Keratinocyte (primary cell): Measurements from ENCODE around the gene TATDN2. TPM values are rescaled to one million over a fixed set of nuclear protein-coding genes. Genes with fewer than 3 reads are reported as not detected.

Experiments
- DNase-seq: peaks from one replicate; pipeline ENCODE4 v3.0.0-alpha.2; 2011; ENCODE audit warnings: low read depth, missing footprints, low spot score
- FAIRE-seq: peaks from 2 replicates; lab custom pipeline; 2011; peaks lifted over from hg19 to GRCh38; lab: Jason Lieb, UNC
- H2AFZ ChIP-seq: 2 replicates; pipeline ENCODE4 v1.6.0; 2012; ENCODE audit warnings: low read length, control low read depth, inconsistent platforms; ENCODE audit not compliant: control insufficient read depth
- H3K27ac ChIP-seq: 2 replicates; pipeline ENCODE4 v1.5.1; 2011; ENCODE audit warnings: low read length; ENCODE audit not compliant: control insufficient read depth, insufficient read depth
- H3K27me3 ChIP-seq: 3 replicates; pipeline ENCODE4 v1.6.0; 2011; ENCODE audit warnings: low read length; ENCODE audit not compliant: control insufficient read depth, insufficient read depth; ENCODE audit errors: extremely low read depth
- H3K36me3 ChIP-seq, 2 experiments: 2 replicates in 1 of 2; 3 replicates in 1 of 2; pipeline ENCODE4 v1.5.1; 2011; ENCODE audit warnings: low read length in 2 of 2, mild to moderate bottlenecking in 1 of 2; ENCODE audit not compliant: control insufficient read depth in 2 of 2, insufficient read depth in 2 of 2; ENCODE audit errors: extremely low read depth in 1 of 2
- H3K4me1 ChIP-seq: 3 replicates; pipeline ENCODE4 v1.5.1; 2011; ENCODE audit warnings: low read length; ENCODE audit not compliant: control insufficient read depth, insufficient read depth; ENCODE audit errors: extremely low read depth
- H3K4me2 ChIP-seq: 3 replicates; pipeline ENCODE4 v1.6.0; 2011; ENCODE audit warnings: low read depth, low read length; ENCODE audit not compliant: control insufficient read depth, insufficient read depth; ENCODE audit errors: extremely low read depth
- H3K4me3 ChIP-seq, 3 experiments: fragments of 200-600 bp in 1 of 3; sonication (generic) in 1 of 3; 2 replicates in 2 of 3; 3 replicates in 1 of 3; pipeline ENCODE4 v1.5.1; 2011 to 2016; ENCODE audit warnings: low read length in 3 of 3, mild to moderate bottlenecking in 3 of 3, control low read depth in 2 of 3, inconsistent platforms in 1 of 3, low read depth in 1 of 3, mixed read lengths in 1 of 3, mixed run types in 1 of 3, moderate library complexity in 1 of 3; ENCODE audit not compliant: control insufficient read depth in 2 of 3, insufficient read depth in 2 of 3; ENCODE audit errors: extremely low read depth in 1 of 3
- H3K79me2 ChIP-seq: 2 replicates; pipeline ENCODE4 v1.6.0; 2012; ENCODE audit warnings: low read length; ENCODE audit not compliant: control insufficient read depth, insufficient read depth
- H3K9ac ChIP-seq: 3 replicates; pipeline ENCODE4 v1.6.0; 2011; ENCODE audit warnings: low read length; ENCODE audit not compliant: control insufficient read depth, insufficient read depth; ENCODE audit errors: extremely low read depth
- H3K9me1 ChIP-seq: 3 replicates; pipeline ENCODE4 v1.6.0; 2011; ENCODE audit warnings: low read length; ENCODE audit not compliant: control insufficient read depth, insufficient read depth; ENCODE audit errors: extremely low read depth
- H3K9me3 ChIP-seq: 2 replicates; pipeline ENCODE4 v1.5.1; 2012; ENCODE audit warnings: low read depth, low read length; ENCODE audit not compliant: control insufficient read depth
- H4K20me1 ChIP-seq: 3 replicates; pipeline ENCODE4 v1.6.0; 2011; ENCODE audit warnings: low read length; ENCODE audit not compliant: control insufficient read depth, insufficient read depth; ENCODE audit errors: extremely low read depth
- EZH2 ChIP-seq: IDR thresholded peaks from one replicate; pipeline ENCODE4 v1.6.1; 2012; ENCODE audit warnings: inconsistent platforms, mild to moderate bottlenecking, low read length, moderate library complexity
- dilution Hi-C: fragments of 300-500 bp; cut with MboI; formaldehyde crosslinking; loops from one replicate; pipeline ENCODE4 v1.7.0; 2020; ENCODE audit warnings: low sequenced_read_pairs; ENCODE audit not compliant: extremely low pct_ligation_motif_present
- polyA plus RNA-seq, 5 experiments: library from polyadenylated mRNA; depleted of rRNA in 3 of 5; stranded (reverse) in 3 of 5; stranded (forward) in 1 of 5; unstranded in 1 of 5; fragments of >200 nt; gene quantifications; 1 replicate in 1 of 5; 2 replicates in 3 of 5; 3 replicates in 1 of 5; pipeline versions ENCODE4 v1.2.1 to v1.2.3, GENCODE V29; 2011 to 2012; ENCODE audit warnings: missing spikeins in 2 of 5, low read depth in 1 of 5, low replicate concordance in 1 of 5
- TF ChIP-seq, protein P1 (sequence below), 3 experiments: IDR thresholded peaks in 1 of 3; conservative IDR thresholded peaks in 1 of 3; optimal IDR thresholded peaks in 1 of 3; 2 replicates in 2 of 3; 3 replicates in 1 of 3; pipeline versions ENCODE3 to v1.5.1; 2011; ENCODE audit warnings: low read length in 3 of 3, mild to moderate bottlenecking in 3 of 3, moderate library complexity in 2 of 3, control low read depth in 1 of 3, inconsistent platforms in 1 of 3; ENCODE audit not compliant: insufficient read depth in 2 of 3; ENCODE audit errors: extremely low read depth in 1 of 3

The TATDN2 gene
- polyA plus RNA-seq, 1 donor (not counting 4 experiments of a cell fraction or from before 2014, with no cell fraction given) = 13.8 TPM

DNA sequence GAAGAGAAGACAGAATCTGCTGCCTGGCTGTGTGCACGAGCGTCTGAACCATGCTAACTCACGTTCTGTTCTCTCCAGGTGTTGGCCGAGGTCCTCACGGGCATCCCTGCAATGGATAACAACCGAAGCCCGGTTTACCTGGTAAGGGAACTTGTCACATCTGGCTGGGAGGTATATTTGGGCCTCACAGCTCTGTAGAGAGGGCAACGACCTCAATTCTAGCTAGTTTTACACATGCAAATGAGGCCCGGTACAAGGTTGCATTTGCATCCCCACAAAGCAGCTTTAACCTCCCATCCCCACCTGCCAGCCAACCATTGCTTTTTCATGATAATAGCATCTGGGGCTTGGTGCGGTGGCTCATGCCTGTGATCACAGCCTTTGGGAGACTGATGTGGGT lies 22.0 kb upstream of the TATDN2 start:
- H2AFZ ChIP-seq = no peak overlapping the region
- DNase-seq = no peak
- H4K20me1 ChIP-seq = no peaks in the 10 kb centered on the region
- peaks cover 13% of the 10 kb centered on the region for H3K4me1 ChIP-seq
- TF ChIP-seq, protein P1, sequence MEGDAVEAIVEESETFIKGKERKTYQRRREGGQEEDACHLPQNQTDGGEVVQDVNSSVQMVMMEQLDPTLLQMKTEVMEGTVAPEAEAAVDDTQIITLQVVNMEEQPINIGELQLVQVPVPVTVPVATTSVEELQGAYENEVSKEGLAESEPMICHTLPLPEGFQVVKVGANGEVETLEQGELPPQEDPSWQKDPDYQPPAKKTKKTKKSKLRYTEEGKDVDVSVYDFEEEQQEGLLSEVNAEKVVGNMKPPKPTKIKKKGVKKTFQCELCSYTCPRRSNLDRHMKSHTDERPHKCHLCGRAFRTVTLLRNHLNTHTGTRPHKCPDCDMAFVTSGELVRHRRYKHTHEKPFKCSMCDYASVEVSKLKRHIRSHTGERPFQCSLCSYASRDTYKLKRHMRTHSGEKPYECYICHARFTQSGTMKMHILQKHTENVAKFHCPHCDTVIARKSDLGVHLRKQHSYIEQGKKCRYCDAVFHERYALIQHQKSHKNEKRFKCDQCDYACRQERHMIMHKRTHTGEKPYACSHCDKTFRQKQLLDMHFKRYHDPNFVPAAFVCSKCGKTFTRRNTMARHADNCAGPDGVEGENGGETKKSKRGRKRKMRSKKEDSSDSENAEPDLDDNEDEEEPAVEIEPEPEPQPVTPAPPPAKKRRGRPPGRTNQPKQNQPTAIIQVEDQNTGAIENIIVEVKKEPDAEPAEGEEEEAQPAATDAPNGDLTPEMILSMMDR (optimal IDR thresholded peaks at IDR 0.05 in 1 of 3, IDR thresholded peaks at IDR 0.05 in 1 of 3, conservative IDR thresholded peaks at IDR 0.05 in 1 of 3; ENCODE audit: extremely low read depth in 1 of 3, insufficient read depth in 2 of 3, low read length in 3 of 3) = no peak
- TF ChIP-seq EZH2 = no peak
- no peaks in the 10 kb centered on the region for H3K79me2 ChIP-seq
- no peaks in the 10 kb centered on the region for H3K9me1 ChIP-seq
- H3K27ac ChIP-seq = no peak overlapping the region
- H3K27me3 ChIP-seq = no peaks in the 10 kb centered on the region
- H3K9ac ChIP-seq = no peak overlapping the region
- H3K9me3 ChIP-seq = no peaks in the 10 kb centered on the region
- dilution Hi-C loops = no loop called here
- H3K4me3 ChIP-seq = no peak overlapping the region
- peaks cover 0 to 1% of the 10 kb centered on the region in 2 experiments for H3K36me3 ChIP-seq
- H3K4me2 ChIP-seq = no peak overlapping the region
- FAIRE-seq = no peak

DNA sequence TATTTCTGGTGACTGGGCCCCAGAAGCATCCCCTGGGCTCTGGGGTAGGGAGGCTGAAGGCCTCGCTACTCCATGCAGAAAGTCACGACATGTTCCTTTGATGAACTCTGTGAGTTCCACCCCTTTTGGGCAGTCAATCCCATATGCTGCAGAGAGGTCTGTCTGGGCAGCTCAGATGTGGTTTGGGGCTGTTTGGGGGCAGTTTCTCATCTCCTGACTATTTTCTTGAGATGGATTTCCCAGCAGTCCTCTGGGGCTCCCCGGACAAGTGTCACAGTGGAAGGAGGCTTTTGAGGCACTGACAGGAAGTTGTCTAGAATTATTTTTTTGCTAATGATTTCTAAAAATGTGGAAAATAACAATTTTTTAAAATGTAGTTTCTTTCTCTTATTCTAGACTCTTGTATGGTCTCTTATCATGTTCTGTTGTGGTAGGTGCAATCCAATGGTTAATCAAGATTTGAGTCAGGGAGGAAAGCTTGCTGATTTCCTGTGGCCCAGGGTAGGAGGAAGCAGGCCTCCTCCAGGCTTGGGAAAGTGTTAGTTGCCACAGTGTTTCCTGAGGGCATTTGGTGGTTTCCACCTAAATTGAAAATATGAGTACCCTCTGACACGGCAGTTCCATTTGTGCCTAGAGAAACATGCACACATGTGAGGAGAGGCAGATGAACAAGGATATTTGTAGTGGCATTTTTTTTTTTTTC lies 19.9 kb upstream of the TATDN2 start:
- Histone ChIP-seq H3K4me3 (no peak overlapping the region), H2AFZ (no peak overlapping the region), H4K20me1 (no peaks in the 10 kb centered on the region), H3K36me3 (peaks cover 0 to 1% of the 10 kb centered on the region in 2 experiments), H3K9me3 (no peaks in the 10 kb centered on the region), H3K9me1 (no peaks in the 10 kb centered on the region), H3K4me1 (peaks cover 4% of the 10 kb centered on the region), H3K4me2 (no peak overlapping the region), H3K27ac (no peak overlapping the region), H3K79me2 (no peaks in the 10 kb centered on the region), H3K9ac (no peak overlapping the region), H3K27me3 (no peaks in the 10 kb centered on the region)
- dilution Hi-C loops = no loop called here
- no peak for DNase-seq
- no peak for FAIRE-seq
- TF ChIP-seq, protein P1 (optimal IDR thresholded peaks at IDR 0.05 in 1 of 3, IDR thresholded peaks at IDR 0.05 in 1 of 3, conservative IDR thresholded peaks at IDR 0.05 in 1 of 3; ENCODE audit: extremely low read depth in 1 of 3, insufficient read depth in 2 of 3, low read length in 3 of 3) = no peak
- TF ChIP-seq EZH2 = no peak
